ENCODE results near the gene TNFRSF1B. TPM values are rescaled to one million over a fixed set of nuclear protein-coding genes. Genes with fewer than 3 reads are reported as not detected.

Gene TNFRSF1B
- total and polyA plus RNA-seq, 2 experiments from 2014 or later = 0.91 to 4.1 TPM

DNA sequence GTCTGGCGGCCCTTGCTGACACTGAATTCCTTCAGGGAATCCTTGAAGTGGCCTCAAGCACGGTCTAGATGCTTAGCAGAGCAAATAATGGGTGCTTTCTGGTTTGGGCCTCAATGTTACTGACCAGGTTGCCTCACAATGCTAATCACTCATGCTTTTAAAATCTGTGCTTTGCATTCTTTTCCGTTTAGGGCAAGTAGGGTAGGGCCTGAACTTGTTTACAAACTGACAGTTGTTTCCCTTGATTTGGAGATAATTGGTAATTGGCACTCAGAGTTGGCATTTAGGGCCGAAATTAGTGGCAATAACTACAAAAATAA lies 64.4 kb downstream of the TNFRSF1B start:
- H3K79me2 ChIP-seq (replicated peaks; ENCODE audit: insufficient read depth) = peaks cover 41% of the 10 kb centered on the region
- no peaks in the 10 kb centered on the region for H3K27me3 ChIP-seq (ENCODE audit: insufficient read depth)
- H3K27ac ChIP-seq (ENCODE audit: low read depth) = no peak overlapping the region
- no peak for TF ChIP-seq ZNF114 (CRISPR knock-in tag; IDR thresholded peaks at IDR 0.05)
- no peak for TF ChIP-seq POLR2AphosphoS5 (IDR thresholded peaks at IDR 0.05; ENCODE audit: low read depth)
- peaks cover 15% of the 10 kb centered on the region for H3K4me1 Mint-ChIP-seq
- H3K9me2 ChIP-seq (ENCODE audit: insufficient read depth) = no peaks in the 10 kb centered on the region
- H3K4me2 ChIP-seq = peak overlapping the region; percentile 94
- peaks cover 2% of the 10 kb centered on the region; the same call in 1 of the 3 replicates for H3K36me3 Mint-ChIP-seq (ENCODE audit: low read depth)
- peaks cover 3% of the 10 kb centered on the region for H3K27me3 Mint-ChIP-seq (ENCODE audit: insufficient read depth, low read depth, poor library complexity)
- H4K20me1 ChIP-seq (replicated peaks; ENCODE audit: insufficient read depth) = no peaks in the 10 kb centered on the region; the same call in 1 of the 2 replicates
- H3K36me3 ChIP-seq (ENCODE audit: insufficient read depth) = no peaks in the 10 kb centered on the region
- peaks cover 6% of the 10 kb centered on the region; the same call in 1 of the 2 replicates for H3F3A ChIP-seq (replicated peaks; ENCODE audit: low read depth)
- DNase-seq (ENCODE audit: low spot score) (peak; percentile 37), ATAC-seq (no peak)
- H3K4me3 ChIP-seq = peak overlapping the region; percentile 91
- peak overlapping the region; percentile 84 for H3K4me3 Mint-ChIP-seq
- no peaks in the 10 kb centered on the region; the same call in 2 of the 3 replicates for H3K9me3 Mint-ChIP-seq
- H3K4me1 ChIP-seq (ENCODE audit: insufficient read depth) = peaks cover 15% of the 10 kb centered on the region; the same call in 1 of the 2 replicates
- H3K27ac Mint-ChIP-seq = no peak overlapping the region
- no peak overlapping the region for H2AFZ ChIP-seq

DNA sequence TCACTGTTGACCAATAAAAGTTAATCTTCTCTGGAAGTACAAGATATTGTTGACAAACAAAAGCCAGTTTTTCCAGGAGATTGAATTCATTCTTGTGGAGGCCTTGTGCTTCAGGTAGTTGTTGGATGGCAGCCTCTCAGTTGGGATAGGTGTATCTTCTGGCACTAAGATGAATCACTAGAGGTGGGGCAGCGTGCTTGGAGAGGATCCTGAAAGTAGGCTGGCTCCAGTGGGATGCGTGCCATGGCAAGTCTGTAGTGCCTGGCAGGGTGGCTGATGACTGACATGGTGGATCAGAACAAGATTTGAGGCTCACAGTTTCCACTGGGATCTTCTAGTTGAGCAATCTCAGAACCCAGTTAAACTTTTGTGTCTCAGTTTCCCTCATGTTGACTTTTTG lies 65.4 kb downstream of the TNFRSF1B start:
- Histone ChIP-seq H2AFZ (no peak overlapping the region), H3K4me2 (no peak overlapping the region), H3K4me1 (ENCODE audit: insufficient read depth) (peaks cover 15% of the 10 kb centered on the region; the same call in 1 of the 2 replicates), H3K9me2 (ENCODE audit: insufficient read depth) (no peaks in the 10 kb centered on the region), H3K4me3 (no peak overlapping the region), H3K79me2 (replicated peaks; ENCODE audit: insufficient read depth) (peaks cover 43% of the 10 kb centered on the region), H4K20me1 (replicated peaks; ENCODE audit: insufficient read depth) (no peaks in the 10 kb centered on the region; the same call in 1 of the 2 replicates), H3F3A (replicated peaks; ENCODE audit: low read depth) (peaks cover 6% of the 10 kb centered on the region; the same call in 1 of the 2 replicates), H3K36me3 (ENCODE audit: insufficient read depth) (no peaks in the 10 kb centered on the region), H3K27me3 (ENCODE audit: insufficient read depth) (no peaks in the 10 kb centered on the region), H3K27ac (ENCODE audit: low read depth) (no peak overlapping the region)
- Mint-ChIP-seq H3K36me3 (ENCODE audit: low read depth) (peaks cover 6% of the 10 kb centered on the region; the same call in 2 of the 3 replicates), H3K27me3 (ENCODE audit: insufficient read depth, low read depth, poor library complexity) (peaks cover 3% of the 10 kb centered on the region), H3K4me1 (peaks cover 15% of the 10 kb centered on the region), H3K9me3 (no peaks in the 10 kb centered on the region; the same call in 2 of the 3 replicates), H3K4me3 (no peak overlapping the region), H3K27ac (no peak overlapping the region)
- ATAC-seq (no peak), DNase-seq (ENCODE audit: low spot score) (no peak)
- TF ChIP-seq CTCF (conservative IDR thresholded peaks at IDR 0.05; ENCODE audit: low read depth in 2 of 2) (no peak), POLR2AphosphoS5 (IDR thresholded peaks at IDR 0.05; ENCODE audit: low read depth) (no peak), CREB1 (CRISPR knock-in tag; IDR thresholded peaks at IDR 0.05; ENCODE audit: low read depth) (no peak), STAT1 (IDR thresholded peaks at IDR 0.05; ENCODE audit: unreplicated experiment) (no peak), ZNF114 (CRISPR knock-in tag; IDR thresholded peaks at IDR 0.05) (no peak), EZH2 (IDR thresholded peaks at IDR 0.05; ENCODE audit: low read depth, unreplicated experiment) (no peak), JUNB (IDR thresholded peaks at IDR 0.05; ENCODE audit: unreplicated experiment) (no peak), NANOG (IDR thresholded peaks at IDR 0.05; ENCODE audit: borderline replicate concordance) (no peak)
- TF ChIP-seq, protein P1, sequence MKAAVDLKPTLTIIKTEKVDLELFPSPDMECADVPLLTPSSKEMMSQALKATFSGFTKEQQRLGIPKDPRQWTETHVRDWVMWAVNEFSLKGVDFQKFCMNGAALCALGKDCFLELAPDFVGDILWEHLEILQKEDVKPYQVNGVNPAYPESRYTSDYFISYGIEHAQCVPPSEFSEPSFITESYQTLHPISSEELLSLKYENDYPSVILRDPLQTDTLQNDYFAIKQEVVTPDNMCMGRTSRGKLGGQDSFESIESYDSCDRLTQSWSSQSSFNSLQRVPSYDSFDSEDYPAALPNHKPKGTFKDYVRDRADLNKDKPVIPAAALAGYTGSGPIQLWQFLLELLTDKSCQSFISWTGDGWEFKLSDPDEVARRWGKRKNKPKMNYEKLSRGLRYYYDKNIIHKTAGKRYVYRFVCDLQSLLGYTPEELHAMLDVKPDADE (IDR thresholded peaks at IDR 0.05) = no peak
- TF ChIP-seq, protein P2, sequence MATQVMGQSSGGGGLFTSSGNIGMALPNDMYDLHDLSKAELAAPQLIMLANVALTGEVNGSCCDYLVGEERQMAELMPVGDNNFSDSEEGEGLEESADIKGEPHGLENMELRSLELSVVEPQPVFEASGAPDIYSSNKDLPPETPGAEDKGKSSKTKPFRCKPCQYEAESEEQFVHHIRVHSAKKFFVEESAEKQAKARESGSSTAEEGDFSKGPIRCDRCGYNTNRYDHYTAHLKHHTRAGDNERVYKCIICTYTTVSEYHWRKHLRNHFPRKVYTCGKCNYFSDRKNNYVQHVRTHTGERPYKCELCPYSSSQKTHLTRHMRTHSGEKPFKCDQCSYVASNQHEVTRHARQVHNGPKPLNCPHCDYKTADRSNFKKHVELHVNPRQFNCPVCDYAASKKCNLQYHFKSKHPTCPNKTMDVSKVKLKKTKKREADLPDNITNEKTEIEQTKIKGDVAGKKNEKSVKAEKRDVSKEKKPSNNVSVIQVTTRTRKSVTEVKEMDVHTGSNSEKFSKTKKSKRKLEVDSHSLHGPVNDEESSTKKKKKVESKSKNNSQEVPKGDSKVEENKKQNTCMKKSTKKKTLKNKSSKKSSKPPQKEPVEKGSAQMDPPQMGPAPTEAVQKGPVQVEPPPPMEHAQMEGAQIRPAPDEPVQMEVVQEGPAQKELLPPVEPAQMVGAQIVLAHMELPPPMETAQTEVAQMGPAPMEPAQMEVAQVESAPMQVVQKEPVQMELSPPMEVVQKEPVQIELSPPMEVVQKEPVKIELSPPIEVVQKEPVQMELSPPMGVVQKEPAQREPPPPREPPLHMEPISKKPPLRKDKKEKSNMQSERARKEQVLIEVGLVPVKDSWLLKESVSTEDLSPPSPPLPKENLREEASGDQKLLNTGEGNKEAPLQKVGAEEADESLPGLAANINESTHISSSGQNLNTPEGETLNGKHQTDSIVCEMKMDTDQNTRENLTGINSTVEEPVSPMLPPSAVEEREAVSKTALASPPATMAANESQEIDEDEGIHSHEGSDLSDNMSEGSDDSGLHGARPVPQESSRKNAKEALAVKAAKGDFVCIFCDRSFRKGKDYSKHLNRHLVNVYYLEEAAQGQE (IDR thresholded peaks at IDR 0.05; ENCODE audit: unreplicated experiment) = no peak

All from GM23338 (cell line).